ENCODE results near the gene PREX1. TPM values are rescaled to one million over a fixed set of nuclear protein-coding genes. Genes with fewer than 3 reads are reported as not detected.

The PREX1 gene
- total and polyA plus RNA-seq, 2 donors (not counting 3 experiments of a cell fraction or from before 2014, with no cell fraction given) = 51.3 to 72.9 TPM

DNA sequence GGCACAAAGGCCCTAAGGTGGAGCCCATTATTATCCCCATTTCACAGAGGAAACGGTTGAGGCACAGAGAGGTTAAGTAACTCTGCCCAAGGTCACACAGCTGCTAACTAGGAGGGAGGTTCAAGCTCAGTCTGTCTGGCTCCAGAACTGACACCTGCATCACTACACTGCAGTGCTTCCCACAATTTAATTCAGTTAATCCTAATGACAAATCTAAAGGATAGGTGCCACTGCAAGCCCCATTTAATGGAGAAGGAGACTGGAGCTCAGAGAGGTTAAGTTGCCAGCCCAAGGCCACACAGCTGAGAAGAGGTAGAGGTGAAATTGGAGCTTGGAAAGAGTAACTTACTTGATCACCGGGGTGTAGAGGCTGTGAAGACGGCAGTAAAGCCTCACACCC is 148.8 kb downstream of the PREX1 start:
- no peaks in the 10 kb centered on the region for H3K27me3 ChIP-seq (ENCODE audit: control insufficient read depth in 2 of 2, insufficient read depth in 2 of 2, low read length in 2 of 2)
- intact Hi-C loops (cut with micrococcal nuclease) = no loop called here
- no peak for FAIRE-seq
- no peaks in the 10 kb centered on the region for H3K9me3 ChIP-seq (replicated peaks; ENCODE audit: control insufficient read depth, insufficient read depth, low read length)
- dilution Hi-C loops (cut with MboI; ENCODE audit: extremely low pct_ligation_motif_present, low sequenced_read_pairs) = no loop called here
- H3K36me3 ChIP-seq (ENCODE audit: control insufficient read depth in 2 of 2, extremely low read depth in 1 of 2, insufficient read depth in 2 of 2, low read length in 2 of 2) = peaks cover 16 to 31% of the 10 kb centered on the region in 2 experiments
- H3K4me3 ChIP-seq (replicated peaks in 1 of 3; ENCODE audit: insufficient read depth in 1 of 3, low read depth in 1 of 3, low read length in 3 of 3) = no peak overlapping the region
- H2AFZ ChIP-seq (ENCODE audit: low read depth, low read length) = no peak overlapping the region
- no TSS peak for BruUV-seq (replicated peaks)
- no peak overlapping the region for H3K27ac ChIP-seq (ENCODE audit: insufficient read depth, low read depth, low read length)
- no peaks in the 10 kb centered on the region for H3K79me2 ChIP-seq (ENCODE audit: control insufficient read depth, insufficient read depth, low read length)
- no peaks in the 10 kb centered on the region for H4K20me1 ChIP-seq (replicated peaks; ENCODE audit: control insufficient read depth, extremely low read depth, insufficient read depth, low read length)
- H3K9ac ChIP-seq (replicated peaks; ENCODE audit: extremely low read depth, insufficient read depth, low read length) = no peak overlapping the region
- H3K4me2 ChIP-seq (ENCODE audit: insufficient read depth, low read length) = no peak overlapping the region
- H3K9me1 ChIP-seq (replicated peaks; ENCODE audit: control insufficient read depth, extremely low read depth, insufficient read depth, low read length) = no peaks in the 10 kb centered on the region
- POLR2A ChIA-PET = no interaction called here
- no peak for DNase-seq (ENCODE audit: low read depth, low spot score)
- peaks cover 21% of the 10 kb centered on the region for H3K4me1 ChIP-seq (ENCODE audit: control insufficient read depth, extremely low read depth, insufficient read depth, low read length)
- TF ChIP-seq POLR2A (IDR thresholded peaks at IDR 0.05; ENCODE audit: low read depth, low read length) (no peak), GATA2 (IDR thresholded peaks at IDR 0.05; ENCODE audit: insufficient read depth, insufficient read length, low read depth, low read length) (no peak), FOS (IDR thresholded peaks at IDR 0.05; ENCODE audit: borderline replicate concordance, insufficient read depth, low read length) (no peak), MYC (IDR thresholded peaks at IDR 0.05; ENCODE audit: low read depth, low read length) (no peak), EZH2 (IDR thresholded peaks at IDR 0.05; ENCODE audit: borderline replicate concordance, low read depth, low read length, severe bottlenecking) (no peak), POLR2AphosphoS5 (IDR thresholded peaks at IDR 0.05; ENCODE audit: insufficient read depth, low read depth, low read length) (no peak), JUN (IDR thresholded peaks at IDR 0.05; ENCODE audit: borderline replicate concordance, insufficient read depth, insufficient read length, low read depth) (no peak), MAX (IDR thresholded peaks at IDR 0.05; ENCODE audit: insufficient read depth, insufficient read length) (no peak)
- TF ChIP-seq, protein P1, sequence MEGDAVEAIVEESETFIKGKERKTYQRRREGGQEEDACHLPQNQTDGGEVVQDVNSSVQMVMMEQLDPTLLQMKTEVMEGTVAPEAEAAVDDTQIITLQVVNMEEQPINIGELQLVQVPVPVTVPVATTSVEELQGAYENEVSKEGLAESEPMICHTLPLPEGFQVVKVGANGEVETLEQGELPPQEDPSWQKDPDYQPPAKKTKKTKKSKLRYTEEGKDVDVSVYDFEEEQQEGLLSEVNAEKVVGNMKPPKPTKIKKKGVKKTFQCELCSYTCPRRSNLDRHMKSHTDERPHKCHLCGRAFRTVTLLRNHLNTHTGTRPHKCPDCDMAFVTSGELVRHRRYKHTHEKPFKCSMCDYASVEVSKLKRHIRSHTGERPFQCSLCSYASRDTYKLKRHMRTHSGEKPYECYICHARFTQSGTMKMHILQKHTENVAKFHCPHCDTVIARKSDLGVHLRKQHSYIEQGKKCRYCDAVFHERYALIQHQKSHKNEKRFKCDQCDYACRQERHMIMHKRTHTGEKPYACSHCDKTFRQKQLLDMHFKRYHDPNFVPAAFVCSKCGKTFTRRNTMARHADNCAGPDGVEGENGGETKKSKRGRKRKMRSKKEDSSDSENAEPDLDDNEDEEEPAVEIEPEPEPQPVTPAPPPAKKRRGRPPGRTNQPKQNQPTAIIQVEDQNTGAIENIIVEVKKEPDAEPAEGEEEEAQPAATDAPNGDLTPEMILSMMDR (IDR thresholded peaks at IDR 0.05; ENCODE audit: extremely low read depth in 1 of 2, insufficient read depth in 1 of 2, low read depth in 1 of 2, low read length in 2 of 2) = no peak
- CTCF ChIA-PET = interaction anchor here (0.7 to 2.1 kb wide), 3 partner anchors 8 to 22 kb away, joined by 3 to 9 read pairs (median 4); no protein-coding TSS in a partner anchor
